ENCODE measurements around the gene METTL18. TPM values are rescaled to one million over a fixed set of nuclear protein-coding genes. Genes with fewer than 3 reads are reported as not detected.

METTL18 gene
- total RNA-seq, 1 experiment from 2014 or later = 6.9 TPM

DNA sequence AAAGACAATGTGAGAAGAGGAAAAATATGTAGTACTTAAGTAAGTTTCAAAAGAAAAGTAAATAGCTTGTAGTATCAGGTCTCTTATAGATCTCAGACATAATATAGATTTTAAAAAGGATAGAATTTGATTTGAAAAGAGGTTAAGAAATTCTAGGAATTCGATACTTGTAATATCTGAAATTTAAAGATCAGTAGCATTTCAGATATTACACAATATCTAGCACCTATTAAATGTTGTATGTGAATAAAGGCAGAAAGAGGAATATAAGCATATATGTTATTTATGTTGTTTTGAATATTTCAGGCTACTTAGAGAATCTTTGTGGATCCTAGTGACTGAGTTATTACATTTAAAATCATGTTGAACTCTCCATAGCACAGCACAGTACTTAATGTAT, 35.0 kb upstream of the METTL18 start:
- DNase-seq = no peak
- Mint-ChIP-seq H3K9me3 (ENCODE audit: unreplicated experiment) (no peaks in the 10 kb centered on the region), H3K27ac (ENCODE audit: unreplicated experiment) (no peak overlapping the region), H3K36me3 (ENCODE audit: insufficient read depth, unreplicated experiment) (peaks cover 19% of the 10 kb centered on the region), H3K4me1 (ENCODE audit: low read depth, unreplicated experiment) (no peaks in the 10 kb centered on the region), H3K27me3 (ENCODE audit: insufficient read depth, unreplicated experiment) (no peaks in the 10 kb centered on the region), H3K4me3 (ENCODE audit: unreplicated experiment) (no peak overlapping the region)
- intact Hi-C loops (cut with micrococcal nuclease; ENCODE audit: unreplicated experiment) = no loop called here
- Histone ChIP-seq H3K36me3 (ENCODE audit: control insufficient read depth, insufficient read depth, low read length) (no peaks in the 10 kb centered on the region; the same call in 1 of the 2 replicates), H3K4me1 (no peaks in the 10 kb centered on the region), H3K27me3 (replicated peaks; ENCODE audit: control insufficient read depth, insufficient read depth, low read length) (no peaks in the 10 kb centered on the region), H3K9me3 (no peaks in the 10 kb centered on the region), H3K4me3 (ENCODE audit: low read depth, low read length) (no peak overlapping the region)
- BruUV-seq (replicated peaks) = no TSS peak
- ChIA-PET POLR2A (no interaction called here), CTCF (interaction anchor here (0.6 kb wide), 1 partner anchor 245 kb away, joined by 3 read pairs; the partner anchor contains the start of gene KIFAP3)
- TF ChIP-seq, protein P1, sequence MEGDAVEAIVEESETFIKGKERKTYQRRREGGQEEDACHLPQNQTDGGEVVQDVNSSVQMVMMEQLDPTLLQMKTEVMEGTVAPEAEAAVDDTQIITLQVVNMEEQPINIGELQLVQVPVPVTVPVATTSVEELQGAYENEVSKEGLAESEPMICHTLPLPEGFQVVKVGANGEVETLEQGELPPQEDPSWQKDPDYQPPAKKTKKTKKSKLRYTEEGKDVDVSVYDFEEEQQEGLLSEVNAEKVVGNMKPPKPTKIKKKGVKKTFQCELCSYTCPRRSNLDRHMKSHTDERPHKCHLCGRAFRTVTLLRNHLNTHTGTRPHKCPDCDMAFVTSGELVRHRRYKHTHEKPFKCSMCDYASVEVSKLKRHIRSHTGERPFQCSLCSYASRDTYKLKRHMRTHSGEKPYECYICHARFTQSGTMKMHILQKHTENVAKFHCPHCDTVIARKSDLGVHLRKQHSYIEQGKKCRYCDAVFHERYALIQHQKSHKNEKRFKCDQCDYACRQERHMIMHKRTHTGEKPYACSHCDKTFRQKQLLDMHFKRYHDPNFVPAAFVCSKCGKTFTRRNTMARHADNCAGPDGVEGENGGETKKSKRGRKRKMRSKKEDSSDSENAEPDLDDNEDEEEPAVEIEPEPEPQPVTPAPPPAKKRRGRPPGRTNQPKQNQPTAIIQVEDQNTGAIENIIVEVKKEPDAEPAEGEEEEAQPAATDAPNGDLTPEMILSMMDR (IDR thresholded peaks at IDR 0.05; ENCODE audit: insufficient read depth in 1 of 2, low read depth in 1 of 2, low read length in 1 of 2, severe bottlenecking in 1 of 2, unreplicated experiment in 1 of 2) = no peak

- no TSS peak for BruUV-seq (replicated peaks)
- H3K9me3 Mint-ChIP-seq (ENCODE audit: unreplicated experiment) = no peaks in the 10 kb centered on the region
- no peaks in the 10 kb centered on the region for H3K27me3 ChIP-seq (replicated peaks; ENCODE audit: control insufficient read depth, insufficient read depth, low read length)
Observed at GRCh38 chr1:169824153-169824552, 29.4 kb upstream of the METTL18 start.

DNA sequence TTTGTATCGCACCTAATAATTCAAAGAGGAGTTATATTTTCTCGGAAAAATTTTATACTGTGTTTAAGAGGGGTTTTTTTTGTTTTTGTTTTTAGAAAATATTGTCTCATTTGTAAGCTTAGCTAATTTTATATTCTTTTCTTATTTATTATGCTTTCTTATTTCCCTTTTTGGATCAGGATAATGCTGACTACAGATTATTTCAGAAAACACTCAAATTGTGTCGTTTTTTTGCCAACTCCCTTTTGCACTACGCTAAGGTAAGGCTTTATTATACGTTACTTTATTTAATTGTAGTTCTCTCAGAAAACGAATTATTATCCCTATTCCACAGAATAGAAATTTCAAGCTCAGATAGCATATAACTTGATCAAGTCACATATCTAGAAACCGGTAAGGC, 26.8 kb upstream of the METTL18 start:
- Mint-ChIP-seq H3K4me1 (ENCODE audit: low read depth, unreplicated experiment) (no peaks in the 10 kb centered on the region), H3K4me3 (ENCODE audit: unreplicated experiment) (no peak overlapping the region), H3K9me3 (ENCODE audit: unreplicated experiment) (no peaks in the 10 kb centered on the region), H3K36me3 (ENCODE audit: insufficient read depth, unreplicated experiment) (peaks cover 13% of the 10 kb centered on the region), H3K27ac (ENCODE audit: unreplicated experiment) (no peak overlapping the region), H3K27me3 (ENCODE audit: insufficient read depth, unreplicated experiment) (no peaks in the 10 kb centered on the region)
- Histone ChIP-seq H3K4me3 (ENCODE audit: low read depth, low read length) (no peak overlapping the region), H3K9me3 (no peaks in the 10 kb centered on the region), H3K4me1 (no peaks in the 10 kb centered on the region), H3K27me3 (replicated peaks; ENCODE audit: control insufficient read depth, insufficient read depth, low read length) (no peaks in the 10 kb centered on the region), H3K36me3 (ENCODE audit: control insufficient read depth, insufficient read depth, low read length) (no peaks in the 10 kb centered on the region; the same call in 1 of the 2 replicates)
- CTCF ChIA-PET = no interaction called here
- POLR2A ChIA-PET = no interaction called here
- no TSS peak for BruUV-seq (replicated peaks)
- intact Hi-C loops (cut with micrococcal nuclease; ENCODE audit: unreplicated experiment) = no loop called here
- no peak for DNase-seq
- TF ChIP-seq, protein P1 (IDR thresholded peaks at IDR 0.05; ENCODE audit: insufficient read depth in 1 of 2, low read depth in 1 of 2, low read length in 1 of 2, severe bottlenecking in 1 of 2, unreplicated experiment in 1 of 2) = no peak

More at GRCh38 chr1:169824153-169824552, 29.4 kb upstream of the METTL18 start:
- Mint-ChIP-seq H3K4me3 (ENCODE audit: unreplicated experiment) (no peak overlapping the region), H3K27me3 (ENCODE audit: insufficient read depth, unreplicated experiment) (no peaks in the 10 kb centered on the region), H3K4me1 (ENCODE audit: low read depth, unreplicated experiment) (no peaks in the 10 kb centered on the region), H3K27ac (ENCODE audit: unreplicated experiment) (no peak overlapping the region), H3K36me3 (ENCODE audit: insufficient read depth, unreplicated experiment) (peaks cover 18% of the 10 kb centered on the region)
- ChIA-PET POLR2A (no interaction called here), CTCF (no interaction called here)
- TF ChIP-seq, protein P1 (IDR thresholded peaks at IDR 0.05; ENCODE audit: insufficient read depth in 1 of 2, low read depth in 1 of 2, low read length in 1 of 2, severe bottlenecking in 1 of 2, unreplicated experiment in 1 of 2) = no peak
- DNase-seq = no peak
- Histone ChIP-seq H3K36me3 (ENCODE audit: control insufficient read depth, insufficient read depth, low read length) (no peaks in the 10 kb centered on the region), H3K4me1 (no peaks in the 10 kb centered on the region), H3K4me3 (ENCODE audit: low read depth, low read length) (no peak overlapping the region), H3K9me3 (no peaks in the 10 kb centered on the region)
- intact Hi-C loops (cut with micrococcal nuclease; ENCODE audit: unreplicated experiment) = no loop called here
